SIG-M5 treated with dmso at 0.1 percent for 504 hours (cell line): Measurements from ENCODE around the gene FAM83E.
"Not testable (repeated sequence)": the region's sequence is repeated elsewhere in the genome, so short reads cannot be mapped to it uniquely, and the experiment has no call there.

Source experiments
- DNase-seq: peaks from one replicate; lab custom pipeline; 2025; ENCODE audit not compliant: unreplicated experiment; lab: John Stamatoyannopoulos, UW

Gene FAM83E

GRCh38 chr19:48578891-48579290 is 36.0 kb downstream of the FAM83E start:
- no peak for DNase-seq

DNA sequence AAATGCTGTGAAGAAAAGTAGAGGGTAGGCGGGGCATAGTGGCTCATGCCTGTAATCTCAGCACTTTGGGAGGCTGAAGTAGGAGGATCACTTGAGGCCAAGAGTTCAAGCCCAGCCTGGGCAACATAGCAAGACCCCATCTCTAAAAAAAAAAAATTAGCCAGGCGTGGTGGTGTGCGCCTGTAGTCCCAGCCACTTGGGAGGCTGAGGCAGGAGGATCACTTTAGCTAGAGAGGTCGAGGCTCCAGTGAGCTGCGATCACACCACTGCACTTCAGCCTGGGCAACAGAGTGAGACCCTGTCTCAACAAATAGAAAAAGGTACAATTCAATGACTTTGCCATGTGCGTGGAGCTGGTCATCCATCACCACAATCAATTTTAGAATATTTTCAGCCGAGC is 37.0 kb downstream of the FAM83E start:
- not testable (repeated sequence) for DNase-seq

GRCh38 chr19:48575931-48576622 is 38.8 kb downstream of the FAM83E start:
- no peak for DNase-seq

GRCh38 chr19:48573163-48573505 is 41.7 kb downstream of the FAM83E start:
- no peak for DNase-seq

- no peak for DNase-seq
Measured at GRCh38 chr19:48571378-48572162, 43.3 kb downstream of the FAM83E start.

GRCh38 chr19:48569814-48570213 is 45.1 kb downstream of the FAM83E start:
- DNase-seq: no peak

GRCh38 chr19:48568345-48568886 is 46.5 kb downstream of the FAM83E start:
- DNase-seq: peak; percentile 34

GRCh38 chr19:48565090-48565489 is 49.8 kb downstream of the FAM83E start:
- no peak for DNase-seq
